ENCODE data around the gene NIPBL.

NIPBL gene

GRCh38 chr5:37103302-37103701, 226.7 kb downstream of the NIPBL start:
- no peak for DNase-seq

- no peak for DNase-seq
These were observed 232.8 kb downstream of the NIPBL start for GRCh38 chr5:37109338-37109737.

- DNase-seq: no peak
These were observed 233.6 kb downstream of the NIPBL start for GRCh38 chr5:37110135-37110534.

- DNase-seq: peak; percentile 11
These were observed 235.1 kb downstream of the NIPBL start for GRCh38 chr5:37111426-37112382.

- no peak for DNase-seq
These were observed 235.9 kb downstream of the NIPBL start for GRCh38 chr5:37112383-37112991.

Measured in GDM1 (cell line).